HPDE6-E6E7 (cell line): Measurements from ENCODE around the gene SND1.
A peak's percentile ranks its signal among the peaks of the same experiment; 100 is the strongest.

Experiments used
- DNase-seq: peaks from one replicate; pipeline ENCODE4 v3.0.0; 2011; ENCODE audit warnings: missing footprints; ENCODE audit errors: extremely low spot score

Gene SND1

GRCh38 chr7:127683776-127684681 lies 32.0 kb downstream of the SND1 start:
- DNase-seq = no peak

- no peak for DNase-seq
Measured at GRCh38 chr7:127689194-127689772, 37.3 kb downstream of the SND1 start.

GRCh38 chr7:127690337-127690736 lies 38.3 kb downstream of the SND1 start:
- DNase-seq = no peak

GRCh38 chr7:127690806-127691205 lies 38.8 kb downstream of the SND1 start:
- no peak for DNase-seq

GRCh38 chr7:127692200-127692599 lies 40.2 kb downstream of the SND1 start:
- DNase-seq = no peak

GRCh38 chr7:127699853-127700252 lies 47.9 kb downstream of the SND1 start:
- no peak for DNase-seq

GRCh38 chr7:127702052-127702652 lies 50.2 kb downstream of the SND1 start:
- no peak for DNase-seq

GRCh38 chr7:127702938-127703337 lies 50.9 kb downstream of the SND1 start:
- no peak for DNase-seq

- no peak for DNase-seq
Measured at GRCh38 chr7:127704211-127704610, 52.2 kb downstream of the SND1 start.

- DNase-seq = no peak
Measured at GRCh38 chr7:127705461-127705959, 53.5 kb downstream of the SND1 start.

- DNase-seq = no peak
Measured at GRCh38 chr7:127706766-127707165, 54.8 kb downstream of the SND1 start.

GRCh38 chr7:127708201-127708600 lies 56.2 kb downstream of the SND1 start:
- no peak for DNase-seq

- peak; percentile 20 for DNase-seq
Measured at GRCh38 chr7:127708788-127709187, 56.8 kb downstream of the SND1 start.

- DNase-seq = no peak
Measured at GRCh38 chr7:127710635-127711034, 58.6 kb downstream of the SND1 start.

- DNase-seq = no peak
Measured at GRCh38 chr7:127711872-127712271, 59.9 kb downstream of the SND1 start.

- no peak for DNase-seq
Measured at GRCh38 chr7:127713006-127713405, 61.0 kb downstream of the SND1 start.

GRCh38 chr7:127713758-127714157 lies 61.8 kb downstream of the SND1 start:
- DNase-seq = no peak

- no peak for DNase-seq
Measured at GRCh38 chr7:127715272-127715671, 63.3 kb downstream of the SND1 start.

- DNase-seq = no peak
Measured at GRCh38 chr7:127715901-127716300, 63.9 kb downstream of the SND1 start.

- no peak for DNase-seq
Measured at GRCh38 chr7:127717502-127718339, 65.7 kb downstream of the SND1 start.

GRCh38 chr7:127718340-127718679 lies 66.3 kb downstream of the SND1 start:
- DNase-seq = no peak

GRCh38 chr7:127726476-127726875 lies 74.5 kb downstream of the SND1 start:
- DNase-seq = no peak
